ENCODE data around the gene FBXO44. TPM values are rescaled to one million over a fixed set of nuclear protein-coding genes. Genes with fewer than 3 reads are reported as not detected.

FBXO44 gene
- total RNA-seq, 4 donors from 2014 or later = 5.0 to 20.4 (median 7.0) TPM

DNA sequence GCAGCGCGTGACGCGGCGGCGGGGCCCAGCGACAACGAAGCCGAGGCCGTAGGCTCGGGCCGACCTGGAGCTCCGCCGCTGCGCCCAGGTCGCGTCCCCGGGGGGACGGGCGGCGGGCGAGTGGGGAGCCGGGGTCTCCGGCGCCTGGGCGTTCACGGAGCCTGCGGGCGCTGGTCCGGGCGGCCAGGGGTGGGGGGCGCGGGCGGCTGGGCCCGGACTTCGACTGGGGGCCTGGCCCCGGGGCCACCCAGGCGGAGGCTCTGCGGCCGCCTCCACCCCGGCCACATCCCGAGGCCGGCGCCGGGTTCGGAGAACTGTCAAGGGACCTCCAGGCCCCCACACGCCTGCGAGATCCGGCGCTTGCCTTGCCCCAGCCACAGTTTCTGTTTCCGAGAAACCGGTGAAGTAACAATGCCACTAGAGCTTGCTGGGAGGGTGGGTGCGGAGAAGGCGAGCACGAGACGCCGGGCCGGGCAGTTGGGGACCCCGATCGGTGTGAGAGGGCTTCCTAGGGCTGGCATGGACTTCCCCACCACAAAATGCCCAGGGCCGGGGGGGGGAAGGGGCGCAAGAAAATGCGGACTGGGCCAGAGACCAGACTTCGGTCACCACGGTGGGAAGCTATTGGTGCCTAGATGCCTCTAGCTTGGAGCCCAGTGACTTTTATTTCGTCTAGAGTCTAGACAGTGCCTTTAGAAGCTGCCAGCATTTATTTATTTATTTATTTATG lies 9.8 kb downstream of the FBXO44 start:
- no peak for TF ChIP-seq POLR2A (IDR thresholded peaks at IDR 0.05)
- TF ChIP-seq, protein P1, sequence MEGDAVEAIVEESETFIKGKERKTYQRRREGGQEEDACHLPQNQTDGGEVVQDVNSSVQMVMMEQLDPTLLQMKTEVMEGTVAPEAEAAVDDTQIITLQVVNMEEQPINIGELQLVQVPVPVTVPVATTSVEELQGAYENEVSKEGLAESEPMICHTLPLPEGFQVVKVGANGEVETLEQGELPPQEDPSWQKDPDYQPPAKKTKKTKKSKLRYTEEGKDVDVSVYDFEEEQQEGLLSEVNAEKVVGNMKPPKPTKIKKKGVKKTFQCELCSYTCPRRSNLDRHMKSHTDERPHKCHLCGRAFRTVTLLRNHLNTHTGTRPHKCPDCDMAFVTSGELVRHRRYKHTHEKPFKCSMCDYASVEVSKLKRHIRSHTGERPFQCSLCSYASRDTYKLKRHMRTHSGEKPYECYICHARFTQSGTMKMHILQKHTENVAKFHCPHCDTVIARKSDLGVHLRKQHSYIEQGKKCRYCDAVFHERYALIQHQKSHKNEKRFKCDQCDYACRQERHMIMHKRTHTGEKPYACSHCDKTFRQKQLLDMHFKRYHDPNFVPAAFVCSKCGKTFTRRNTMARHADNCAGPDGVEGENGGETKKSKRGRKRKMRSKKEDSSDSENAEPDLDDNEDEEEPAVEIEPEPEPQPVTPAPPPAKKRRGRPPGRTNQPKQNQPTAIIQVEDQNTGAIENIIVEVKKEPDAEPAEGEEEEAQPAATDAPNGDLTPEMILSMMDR (IDR thresholded peaks at IDR 0.05) = no peak
- DNase-seq = no peak
- intact Hi-C loops (cut with DNase I) = no loop called here

DNA sequence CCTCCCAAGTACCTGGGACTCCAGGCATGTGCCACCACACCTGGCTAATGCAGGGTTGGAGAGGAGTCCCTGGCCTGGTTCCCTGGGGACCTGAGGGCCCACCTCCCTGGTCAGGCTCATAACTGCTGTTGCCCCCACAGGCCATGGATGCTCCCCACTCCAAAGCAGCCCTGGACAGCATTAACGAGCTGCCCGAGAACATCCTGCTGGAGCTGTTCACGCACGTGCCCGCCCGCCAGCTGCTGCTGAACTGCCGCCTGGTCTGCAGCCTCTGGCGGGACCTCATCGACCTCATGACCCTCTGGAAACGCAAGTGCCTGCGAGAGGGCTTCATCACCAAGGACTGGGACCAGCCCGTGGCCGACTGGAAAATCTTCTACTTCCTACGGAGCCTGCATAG lies 13.8 kb downstream of the FBXO44 start:
- no peak overlapping the region for H3K4me3 ChIP-seq
- 77 to 84% methylated on average over 9 to 11 of the region's 14 CpGs for WGBS, 2 donors
- no peaks in the 10 kb centered on the region for H3K9me3 ChIP-seq
- H3K27me3 ChIP-seq = no peaks in the 10 kb centered on the region
- TF ChIP-seq, protein P1 (IDR thresholded peaks at IDR 0.05) = no peak
- no peak for TF ChIP-seq POLR2A (IDR thresholded peaks at IDR 0.05)
- intact Hi-C loops (cut with DNase I) = no loop called here
- no peak for DNase-seq
- H3K27ac ChIP-seq = no peak overlapping the region
- peaks cover 2 to 15% (median 3%) of the 10 kb centered on the region in 3 donors for H3K4me1 ChIP-seq
- peaks cover 0 to 52% (median 8%) of the 10 kb centered on the region in 3 donors for H3K36me3 ChIP-seq

More for the DNA sequence above, 9.8 kb downstream of the FBXO44 start:
- WGBS, 2 donors = 2 to 3% methylated on average over 4 to 20 of the region's 66 CpGs
- peak overlapping the region; percentile 80 to 92 (median 86) for H3K27ac ChIP-seq
- peak overlapping the region; percentile 61 to 97 (median 72) for H3K4me3 ChIP-seq
- H3K27me3 ChIP-seq = no peaks in the 10 kb centered on the region
- no peaks in the 10 kb centered on the region for H3K9me3 ChIP-seq
- H3K36me3 ChIP-seq = peaks cover 0 to 44% (median 3%) of the 10 kb centered on the region in 3 donors
- peaks cover 2 to 16% (median 3%) of the 10 kb centered on the region in 3 donors for H3K4me1 ChIP-seq

DNA sequence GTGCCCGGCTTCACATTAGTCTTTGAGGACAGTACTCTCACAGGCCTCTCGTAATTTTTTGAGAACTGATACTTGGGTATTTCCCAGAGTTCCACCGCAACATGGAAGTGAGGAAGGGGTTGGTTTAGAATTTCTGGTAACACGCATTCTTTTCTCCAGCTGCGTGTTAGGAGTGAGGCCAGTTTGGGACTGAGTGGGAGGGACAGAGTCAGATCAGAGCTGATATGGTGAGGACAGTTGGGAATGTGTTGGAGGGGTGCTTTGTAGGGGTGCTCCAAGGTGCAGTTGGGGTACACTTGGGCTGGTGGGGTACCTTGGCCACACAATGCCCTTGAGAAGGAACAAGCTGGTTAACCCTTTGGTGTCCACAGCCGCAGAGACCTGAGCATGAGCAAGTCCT lies 16.1 kb downstream of the FBXO44 start:
- H3K36me3 ChIP-seq = peaks cover 10 to 75% (median 18%) of the 10 kb centered on the region in 3 donors
- 47 to 74% methylated on average over 5 to 6 of the region's 6 CpGs for WGBS, 2 donors
- H3K27me3 ChIP-seq = no peaks in the 10 kb centered on the region
- no peak overlapping the region for H3K27ac ChIP-seq
- H3K9me3 ChIP-seq = no peaks in the 10 kb centered on the region
- no peak overlapping the region for H3K4me3 ChIP-seq
- TF ChIP-seq POLR2A (IDR thresholded peaks at IDR 0.05) = no peak
- TF ChIP-seq, protein P1 (IDR thresholded peaks at IDR 0.05) = no peak
- no peak for DNase-seq
- intact Hi-C loops (cut with DNase I) = no loop called here
- H3K4me1 ChIP-seq = no peaks in the 10 kb centered on the region

DNA sequence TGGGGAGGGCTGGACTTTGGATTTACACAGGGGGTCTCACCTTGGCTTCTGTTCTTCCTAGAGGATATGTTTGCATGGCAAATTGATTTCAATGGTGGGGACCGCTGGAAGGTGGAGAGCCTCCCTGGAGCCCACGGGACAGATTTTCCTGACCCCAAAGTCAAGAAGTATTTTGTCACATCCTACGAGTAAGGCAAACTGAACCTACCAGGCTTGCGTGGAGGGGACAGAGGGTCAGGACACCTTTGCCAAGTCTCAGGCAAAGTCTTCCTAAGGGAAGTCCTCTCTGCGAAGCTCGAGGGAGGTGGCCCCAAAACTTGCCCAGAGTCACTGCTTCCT lies 16.5 kb downstream of the FBXO44 start:
- intact Hi-C loops (cut with DNase I) = no loop called here
- Histone ChIP-seq H3K27ac (no peak overlapping the region), H3K4me3 (no peak overlapping the region), H3K4me1 (no peaks in the 10 kb centered on the region), H3K36me3 (peaks cover 10 to 79% (median 18%) of the 10 kb centered on the region in 3 donors), H3K9me3 (no peaks in the 10 kb centered on the region), H3K27me3 (no peaks in the 10 kb centered on the region)
- DNase-seq = no peak
- WGBS, 2 donors = 100% methylated on average over 1 of the region's 6 CpGs; no CpG with 5 or more reads in 1 of the 2 donors
- no peak for TF ChIP-seq POLR2A (IDR thresholded peaks at IDR 0.05)
- TF ChIP-seq, protein P1 (IDR thresholded peaks at IDR 0.05) = no peak

DNA sequence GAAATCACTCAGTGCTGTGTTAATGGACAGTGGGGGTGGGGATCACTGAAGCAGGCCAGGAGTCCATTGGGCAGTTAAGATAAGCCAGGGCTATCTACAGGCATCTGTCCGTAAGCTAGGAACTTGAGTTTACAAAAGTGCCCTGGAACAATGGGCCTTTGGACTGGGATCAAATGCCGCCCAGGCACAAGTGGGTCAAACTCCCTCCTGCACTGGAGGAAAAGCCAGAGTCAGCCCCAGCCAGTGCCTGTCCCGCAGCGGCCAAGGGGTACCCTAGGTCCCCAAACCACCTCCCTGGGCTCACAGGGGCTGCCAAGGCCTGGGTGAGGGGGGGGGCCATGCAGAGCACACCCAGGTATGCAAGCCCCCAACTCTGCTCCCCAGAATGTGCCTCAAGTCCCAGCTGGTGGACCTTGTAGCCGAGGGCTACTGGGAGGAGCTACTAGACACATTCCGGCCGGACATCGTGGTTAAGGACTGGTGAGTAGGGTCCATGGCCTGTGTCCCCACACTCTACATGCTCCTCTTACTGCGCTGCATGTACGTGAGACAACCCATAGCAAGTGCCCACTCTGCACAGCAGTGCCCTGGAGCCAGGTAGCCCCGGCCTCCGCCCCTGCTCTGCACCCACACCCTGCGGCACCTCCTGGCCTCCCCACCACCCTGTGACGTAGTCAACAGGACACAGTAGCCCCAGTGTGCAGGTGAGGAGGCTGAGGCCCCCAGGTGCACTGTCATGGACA lies 17.0 kb downstream of the FBXO44 start:
- 78 to 92% methylated on average over 2 to 4 of the region's 14 CpGs for WGBS, 2 donors
- no peaks in the 10 kb centered on the region for H3K27me3 ChIP-seq
- no peak for TF ChIP-seq POLR2A (IDR thresholded peaks at IDR 0.05)
- TF ChIP-seq, protein P1 (IDR thresholded peaks at IDR 0.05) = no peak
- intact Hi-C loops (cut with DNase I) = no loop called here
- DNase-seq = no peak
- H3K4me1 ChIP-seq = no peaks in the 10 kb centered on the region
- no peak overlapping the region for H3K4me3 ChIP-seq
- peaks cover 10 to 84% (median 18%) of the 10 kb centered on the region in 3 donors for H3K36me3 ChIP-seq
- no peaks in the 10 kb centered on the region for H3K9me3 ChIP-seq
- H3K27ac ChIP-seq = no peak overlapping the region
